HG02840 (cell line): ENCODE results near the gene TCTA.

ENCODE experiments used
- ATAC-seq: cut with Tn5 transposase; IDR thresholded peaks from one replicate; pipeline ENCODE4 v1.9.1; 2021; ENCODE audit warnings: mild to moderate bottlenecking, moderate library complexity, moderate number of reproducible peaks; ENCODE audit not compliant: unreplicated experiment, low FRiP score

The TCTA gene

DNA sequence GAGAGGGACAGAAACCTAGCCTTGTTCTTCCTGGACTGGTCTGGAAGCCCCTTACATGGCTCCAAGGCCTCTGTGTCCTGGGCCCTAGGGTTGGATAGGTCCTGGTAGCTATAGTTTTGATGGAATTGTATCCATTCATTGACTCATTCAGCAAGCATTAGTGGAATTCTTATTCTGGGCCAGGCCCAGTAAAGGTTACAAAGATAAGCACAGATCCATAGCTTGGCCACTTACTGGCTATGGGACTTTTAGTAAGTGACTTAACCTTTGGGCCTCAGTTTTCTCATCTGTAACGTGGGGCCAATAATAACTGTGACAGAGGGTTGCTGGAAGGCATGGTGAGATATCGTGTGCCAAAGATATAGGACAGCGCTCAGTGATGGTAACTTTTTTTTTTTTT is 44.2 kb downstream of the TCTA start:
- ATAC-seq: no peak

DNA sequence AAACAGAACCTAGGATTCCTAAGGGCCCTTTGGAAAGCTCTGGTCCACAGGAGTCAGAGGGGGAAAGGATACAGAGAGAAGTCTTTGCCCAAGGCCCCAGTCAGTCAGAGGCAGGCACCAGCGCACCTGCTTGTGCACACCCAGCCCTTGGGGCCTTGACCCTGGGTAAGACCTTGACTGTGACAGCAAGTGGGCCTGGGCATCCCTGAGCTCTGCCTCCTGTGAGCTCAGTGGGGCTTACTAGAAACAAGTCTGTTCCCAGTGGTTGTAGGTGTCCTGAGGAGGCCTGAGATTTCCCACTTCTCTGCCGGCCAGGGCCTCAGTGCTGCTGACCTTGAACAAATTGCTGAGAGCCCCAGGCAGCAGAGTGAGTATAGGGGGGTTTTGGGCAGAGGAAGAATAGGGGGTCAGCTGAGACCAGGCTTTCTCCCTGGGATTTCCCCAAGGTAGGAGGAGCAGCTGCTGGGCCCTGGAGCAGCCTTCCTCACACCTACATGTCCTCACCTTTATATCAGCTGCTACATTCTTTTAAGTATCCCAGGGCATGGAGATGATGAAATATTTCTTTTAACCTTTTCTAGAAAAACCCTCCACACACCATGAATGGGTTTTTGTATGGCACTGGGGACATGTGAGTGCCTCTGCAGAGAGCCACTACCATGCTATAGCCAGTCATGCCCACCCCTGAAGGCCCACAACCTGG is 48.1 kb downstream of the TCTA start:
- ATAC-seq: no peak

DNA sequence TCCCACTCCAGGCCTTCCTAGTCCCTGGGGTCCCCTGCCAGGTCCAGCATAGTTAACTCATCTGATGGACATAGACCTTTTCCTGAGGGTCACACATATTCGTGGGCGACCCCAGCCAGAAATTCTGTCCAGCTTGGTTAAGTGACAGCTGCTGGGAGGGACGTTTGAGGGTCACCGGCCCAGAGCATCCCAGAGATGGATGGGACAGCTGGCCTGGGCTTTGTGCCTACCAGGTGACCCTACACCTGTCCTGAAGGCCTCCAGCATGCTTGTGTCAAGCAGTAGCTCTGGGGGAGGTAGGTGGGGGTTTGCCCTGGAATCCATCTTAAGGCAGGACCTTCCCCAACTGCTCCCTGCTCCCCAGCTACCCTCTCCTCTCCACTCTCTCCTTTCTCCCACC is 48.7 kb downstream of the TCTA start:
- no peak for ATAC-seq

DNA sequence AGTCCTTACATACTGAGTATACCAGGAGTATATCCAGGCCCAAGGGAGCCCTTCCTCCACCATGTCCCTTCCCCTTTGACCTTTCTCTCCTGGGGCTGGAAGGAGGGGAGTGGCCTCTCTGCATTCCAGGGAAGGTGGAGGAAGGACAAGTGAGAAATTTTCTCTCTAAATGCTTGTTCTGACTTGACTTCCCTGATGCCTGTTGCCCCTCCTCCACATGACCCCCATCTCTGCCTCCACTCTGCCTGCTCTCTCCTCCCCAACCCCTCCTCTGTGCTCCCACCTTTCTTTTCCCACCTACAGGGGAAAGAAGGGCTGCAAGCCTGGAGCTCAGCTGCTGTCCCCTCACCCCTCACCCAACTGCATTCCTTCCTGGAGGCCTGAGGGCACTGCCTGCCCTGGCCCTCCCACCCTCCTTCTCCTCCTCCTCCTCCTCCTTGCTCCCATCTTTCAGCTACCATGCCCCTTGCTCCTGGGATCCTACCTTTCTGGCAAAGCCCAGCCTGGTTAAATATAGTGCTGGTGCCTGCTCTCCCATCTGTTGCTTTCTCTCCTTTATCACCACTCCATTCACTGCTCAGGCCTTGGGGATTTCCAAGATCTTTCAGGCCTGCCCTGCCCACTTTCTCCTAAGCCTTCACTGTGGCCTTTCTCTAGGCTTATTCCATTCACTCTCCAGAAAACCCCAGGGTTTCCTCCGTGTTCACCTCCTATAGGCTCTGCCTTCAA is 49.4 kb downstream of the TCTA start:
- ATAC-seq: no peak

DNA sequence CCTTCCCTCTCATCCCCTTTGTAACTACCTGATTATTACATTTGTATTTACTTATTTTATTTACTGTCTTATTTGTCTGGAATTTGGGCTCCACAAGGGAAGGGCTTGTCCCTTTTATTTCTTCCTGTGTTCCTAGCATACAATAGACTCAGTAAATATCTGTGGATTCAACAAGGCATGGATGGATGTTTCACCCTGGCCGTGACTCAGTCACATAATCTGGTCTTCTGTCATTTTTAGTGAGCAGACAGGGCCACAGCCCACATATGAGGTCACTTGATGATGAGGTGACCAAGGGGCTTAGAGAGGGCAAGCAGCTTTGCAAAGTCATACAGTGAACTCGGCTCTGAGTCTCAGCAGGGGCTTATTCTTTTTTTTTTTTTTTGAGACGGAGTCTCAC is 50.0 kb downstream of the TCTA start:
- ATAC-seq: no peak

DNA sequence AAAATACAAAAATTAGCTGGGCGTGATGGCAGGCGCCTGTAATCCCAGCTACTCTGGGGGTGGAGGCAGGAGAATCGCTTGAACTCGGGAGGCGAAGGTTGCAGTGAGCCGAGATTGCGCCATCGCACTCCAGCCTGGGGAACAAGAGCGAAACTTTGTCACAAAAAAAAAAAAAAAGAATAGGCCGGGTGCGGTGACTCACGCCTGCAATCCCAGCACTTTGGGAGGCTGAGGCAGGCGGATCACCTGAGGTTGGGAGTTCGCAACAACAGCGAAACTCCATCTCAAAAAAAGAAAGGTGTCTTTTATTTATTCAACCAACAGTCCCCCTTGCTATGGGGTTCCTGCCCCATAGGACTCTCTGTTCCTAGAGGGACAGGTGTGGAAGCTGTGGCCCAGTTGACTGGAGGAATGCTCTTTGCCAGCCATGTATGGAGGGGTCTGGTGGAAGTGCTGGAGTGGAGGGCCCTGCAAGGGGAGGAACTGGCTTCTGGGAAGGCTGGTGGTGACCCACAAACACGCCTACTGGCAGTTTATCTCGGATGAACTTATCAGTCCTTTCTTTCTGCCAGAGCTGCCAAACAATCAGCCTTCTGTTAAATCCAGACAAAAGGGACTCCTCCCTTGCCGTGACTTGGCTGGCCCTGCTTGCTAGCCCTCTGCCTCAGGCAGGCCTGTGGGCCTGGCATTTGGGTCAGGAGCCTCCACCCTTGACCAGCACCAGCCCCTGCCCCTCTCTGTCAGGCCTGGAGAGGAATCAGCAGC is 53.2 kb downstream of the TCTA start:
- no peak for ATAC-seq
